Uterus (tissue), 2 donors: ENCODE results near the gene DAPK2.

Source experiments
- POLR2A ChIP-seq, 2 donors: fragments of 450-650 bp; IDR thresholded peaks; one replicate each; pipeline ENCODE4 v1.6.1; 2016; ENCODE audit warnings: antibody characterized with exemption in 2 of 2, mild to moderate bottlenecking in 1 of 2, moderate library complexity in 1 of 2
- TF ChIP-seq, protein P1 (sequence below), 4 experiments: fragments of 200-600 bp in 2 of 4; fragments of 450-650 bp in 2 of 4; sonication (generic) in 2 of 4; IDR thresholded peaks; one replicate each; pipeline ENCODE4 v1.5.1; 2016 to 2019; ENCODE audit warnings: antibody characterized with exemption in 4 of 4, mild to moderate bottlenecking in 2 of 4, moderate library complexity in 1 of 4

DNA sequence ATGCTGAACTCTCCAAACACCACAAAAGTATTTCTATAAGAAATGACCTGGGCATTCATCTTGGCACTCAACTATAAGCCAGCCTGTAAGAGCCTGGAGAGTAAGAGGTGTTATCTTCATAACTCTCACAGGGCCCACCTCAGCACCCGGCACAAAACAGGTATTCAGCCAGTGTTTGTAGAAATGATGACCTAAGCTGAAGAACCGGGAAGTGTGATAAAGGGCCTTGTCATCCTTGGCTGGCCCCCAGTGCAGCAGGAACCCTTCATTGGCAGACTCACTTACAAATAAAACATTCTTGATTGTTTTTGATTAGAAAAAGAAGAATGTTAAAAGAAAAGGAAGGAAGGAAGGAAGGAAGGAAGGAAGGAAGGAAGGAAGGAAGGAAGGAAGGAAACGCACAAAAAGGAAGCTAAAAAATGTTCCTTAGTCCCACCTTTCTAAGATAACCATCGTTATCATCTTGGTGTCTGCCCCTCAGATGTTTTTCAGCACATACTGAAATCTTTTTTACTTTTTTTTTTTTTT lies 52.1 kb downstream of the DAPK2 start:
- TF ChIP-seq, protein P1, sequence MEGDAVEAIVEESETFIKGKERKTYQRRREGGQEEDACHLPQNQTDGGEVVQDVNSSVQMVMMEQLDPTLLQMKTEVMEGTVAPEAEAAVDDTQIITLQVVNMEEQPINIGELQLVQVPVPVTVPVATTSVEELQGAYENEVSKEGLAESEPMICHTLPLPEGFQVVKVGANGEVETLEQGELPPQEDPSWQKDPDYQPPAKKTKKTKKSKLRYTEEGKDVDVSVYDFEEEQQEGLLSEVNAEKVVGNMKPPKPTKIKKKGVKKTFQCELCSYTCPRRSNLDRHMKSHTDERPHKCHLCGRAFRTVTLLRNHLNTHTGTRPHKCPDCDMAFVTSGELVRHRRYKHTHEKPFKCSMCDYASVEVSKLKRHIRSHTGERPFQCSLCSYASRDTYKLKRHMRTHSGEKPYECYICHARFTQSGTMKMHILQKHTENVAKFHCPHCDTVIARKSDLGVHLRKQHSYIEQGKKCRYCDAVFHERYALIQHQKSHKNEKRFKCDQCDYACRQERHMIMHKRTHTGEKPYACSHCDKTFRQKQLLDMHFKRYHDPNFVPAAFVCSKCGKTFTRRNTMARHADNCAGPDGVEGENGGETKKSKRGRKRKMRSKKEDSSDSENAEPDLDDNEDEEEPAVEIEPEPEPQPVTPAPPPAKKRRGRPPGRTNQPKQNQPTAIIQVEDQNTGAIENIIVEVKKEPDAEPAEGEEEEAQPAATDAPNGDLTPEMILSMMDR (IDR thresholded peaks at IDR 0.05), result no peak
- TF ChIP-seq POLR2A (IDR thresholded peaks at IDR 0.05), result no peak
